Measurements from ENCODE around the gene FGD5.

FGD5 gene

GRCh38 chr3:14832975-14833722 is 14.4 kb downstream of the FGD5 start:
- no peak for DNase-seq

- no peak for DNase-seq
Observed at GRCh38 chr3:14834121-14834520, 15.4 kb downstream of the FGD5 start.

- no peak for DNase-seq
Observed at GRCh38 chr3:14834807-14835466, 16.2 kb downstream of the FGD5 start.

- DNase-seq, result no peak
Observed at GRCh38 chr3:14836049-14836468, 17.3 kb downstream of the FGD5 start.

GRCh38 chr3:14837186-14837877 is 18.6 kb downstream of the FGD5 start:
- no peak for DNase-seq

- DNase-seq, result no peak
Observed at GRCh38 chr3:14837878-14838258, 19.1 kb downstream of the FGD5 start.

- DNase-seq, result no peak
Observed at GRCh38 chr3:14839236-14839635, 20.5 kb downstream of the FGD5 start.

- DNase-seq, result no peak
Observed at GRCh38 chr3:14841836-14842235, 23.1 kb downstream of the FGD5 start.

- DNase-seq, result no peak
Observed at GRCh38 chr3:14842277-14842676, 23.5 kb downstream of the FGD5 start.

- no peak for DNase-seq
Observed at GRCh38 chr3:14843321-14843720, 24.6 kb downstream of the FGD5 start.

GRCh38 chr3:14844386-14845170 is 25.8 kb downstream of the FGD5 start:
- DNase-seq, result no peak

GRCh38 chr3:14845180-14845579 is 26.4 kb downstream of the FGD5 start:
- DNase-seq, result no peak

- no peak for DNase-seq
Observed at GRCh38 chr3:14845826-14846225, 27.1 kb downstream of the FGD5 start.

GRCh38 chr3:14846226-14846880 is 27.6 kb downstream of the FGD5 start:
- DNase-seq, result no peak

GRCh38 chr3:14847613-14848541 is 29.1 kb downstream of the FGD5 start:
- peak; percentile 11 for DNase-seq

- no peak for DNase-seq
Observed at GRCh38 chr3:14848906-14849305, 30.1 kb downstream of the FGD5 start.

- no peak for DNase-seq
Observed at GRCh38 chr3:14849638-14850230, 31.0 kb downstream of the FGD5 start.

GRCh38 chr3:14852058-14852594 is 33.4 kb downstream of the FGD5 start:
- DNase-seq, result no peak

GRCh38 chr3:14852717-14853116 is 34.0 kb downstream of the FGD5 start:
- DNase-seq, result no peak

GRCh38 chr3:14853271-14853951 is 34.6 kb downstream of the FGD5 start:
- DNase-seq, result no peak

Measured in hematopoietic multipotent progenitor cell treated with erythropoietin and hydrocortisone succinate and interleukin-3 and kit ligand, for 6 days (in vitro differentiated cells).